Measurements from ENCODE around the gene MFSD11.
A peak's percentile ranks its signal among the peaks of the same experiment; 100 is the strongest.
"Not testable (repeated sequence)": the region's sequence is repeated elsewhere in the genome, so short reads cannot be mapped to it uniquely, and the experiment has no call there.

Gene MFSD11

DNA sequence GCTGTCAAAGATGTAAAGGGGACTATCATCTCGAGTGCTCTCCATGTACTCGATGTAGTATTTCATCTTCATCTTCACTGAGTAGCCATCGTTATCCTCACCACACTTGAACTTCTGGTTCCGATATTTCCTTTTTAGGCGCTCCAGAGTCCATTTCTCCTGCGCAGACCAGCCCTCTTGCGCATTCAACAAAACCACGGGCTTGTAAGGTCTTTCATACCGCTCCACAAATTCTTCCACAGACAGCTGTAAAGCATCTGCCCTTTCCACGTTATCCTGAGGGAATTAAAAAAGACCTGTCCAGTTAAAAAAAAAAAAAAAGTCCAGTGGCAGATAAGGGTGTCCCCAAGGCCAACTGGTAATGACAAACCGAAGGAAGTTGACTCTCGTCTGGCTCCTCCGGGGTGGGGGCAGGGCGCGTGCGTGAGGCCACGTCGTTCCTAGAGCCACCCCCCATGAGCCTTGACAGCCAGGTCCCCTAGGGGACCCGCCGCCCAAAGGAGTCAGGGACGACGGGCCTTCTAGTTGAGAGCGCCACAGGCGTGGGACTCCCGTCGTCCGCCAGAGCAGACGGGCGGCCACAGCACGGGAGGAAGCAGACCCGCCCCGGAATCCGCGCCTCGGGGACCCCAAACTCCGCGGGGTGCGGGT lies 12.2 kb upstream of the MFSD11 start:
- FAIRE-seq (peak; percentile 33), DNase-seq (ENCODE audit: insufficient read length, low spot score) (no peak)

GRCh38 chr17:76726231-76726775 lies 11.6 kb upstream of the MFSD11 start, which contains the start of gene JMJD6:
Gene JMJD6, minus strand, starts transcription at chr17:76726606. Its CDS starts 131 bp downstream, at chr17:76726475.
- peak; percentile 91 for FAIRE-seq
- peak; percentile 86 for DNase-seq (ENCODE audit: insufficient read length, low spot score)

GRCh38 chr17:76726776-76727718 lies 10.9 kb upstream of the MFSD11 start, which contains the start of gene METTL23:
Gene METTL23, plus strand, starts transcription at chr17:76726839. Its CDS starts 2,872 bp downstream, at chr17:76729711.
- FAIRE-seq = no peak
- DNase-seq (ENCODE audit: insufficient read length, low spot score) = no peak

GRCh38 chr17:76727745-76728456 lies 10.0 kb upstream of the MFSD11 start:
- DNase-seq (ENCODE audit: insufficient read length, low spot score) (no peak), FAIRE-seq (peak; percentile 75)

DNA sequence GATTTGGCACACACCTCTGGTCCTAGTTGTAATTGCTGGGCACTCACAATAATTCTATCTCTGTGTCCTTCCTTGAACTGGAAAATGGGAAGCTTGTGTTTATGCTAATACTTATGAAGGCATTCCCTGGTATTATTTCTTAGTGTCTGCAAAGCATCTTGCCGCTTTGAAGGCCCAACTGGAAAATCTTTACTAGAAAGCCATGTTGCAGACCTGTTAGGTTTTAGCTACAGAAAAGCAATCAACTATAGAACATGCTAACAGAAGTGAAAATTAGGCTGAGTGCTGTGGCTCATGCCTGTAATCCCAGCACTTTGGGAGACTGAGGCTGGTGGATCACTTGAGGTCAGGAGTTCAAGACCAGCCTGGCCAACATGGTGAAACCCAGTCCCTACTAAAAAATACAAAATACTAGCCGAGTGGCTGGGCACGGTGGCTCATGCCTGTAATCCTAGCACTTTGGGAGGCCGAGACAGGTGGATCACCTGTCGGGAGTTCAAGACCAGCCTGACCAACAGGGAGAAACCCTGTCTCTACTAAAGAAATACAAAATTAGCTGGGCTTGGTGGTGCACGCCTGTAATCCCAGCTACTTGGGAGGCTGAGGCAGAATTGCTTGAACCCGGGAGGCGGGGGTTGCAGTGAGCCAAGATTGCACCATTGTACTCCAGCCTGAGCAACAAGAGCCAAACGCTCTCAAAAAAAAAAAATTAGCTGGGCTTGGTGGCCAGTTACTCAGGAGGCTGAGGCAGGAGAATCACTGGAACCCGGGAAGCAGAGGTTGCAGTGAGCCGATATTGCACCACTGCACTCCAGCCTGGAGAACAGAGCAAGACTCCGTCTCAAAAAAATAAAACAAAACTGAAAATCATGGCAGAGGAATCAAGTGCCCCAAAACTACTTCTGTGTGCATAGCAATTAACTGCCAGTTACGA lies 5.9 kb upstream of the MFSD11 start:
- not testable (repeated sequence) for FAIRE-seq; DNase-seq (ENCODE audit: insufficient read length, low spot score)

DNA sequence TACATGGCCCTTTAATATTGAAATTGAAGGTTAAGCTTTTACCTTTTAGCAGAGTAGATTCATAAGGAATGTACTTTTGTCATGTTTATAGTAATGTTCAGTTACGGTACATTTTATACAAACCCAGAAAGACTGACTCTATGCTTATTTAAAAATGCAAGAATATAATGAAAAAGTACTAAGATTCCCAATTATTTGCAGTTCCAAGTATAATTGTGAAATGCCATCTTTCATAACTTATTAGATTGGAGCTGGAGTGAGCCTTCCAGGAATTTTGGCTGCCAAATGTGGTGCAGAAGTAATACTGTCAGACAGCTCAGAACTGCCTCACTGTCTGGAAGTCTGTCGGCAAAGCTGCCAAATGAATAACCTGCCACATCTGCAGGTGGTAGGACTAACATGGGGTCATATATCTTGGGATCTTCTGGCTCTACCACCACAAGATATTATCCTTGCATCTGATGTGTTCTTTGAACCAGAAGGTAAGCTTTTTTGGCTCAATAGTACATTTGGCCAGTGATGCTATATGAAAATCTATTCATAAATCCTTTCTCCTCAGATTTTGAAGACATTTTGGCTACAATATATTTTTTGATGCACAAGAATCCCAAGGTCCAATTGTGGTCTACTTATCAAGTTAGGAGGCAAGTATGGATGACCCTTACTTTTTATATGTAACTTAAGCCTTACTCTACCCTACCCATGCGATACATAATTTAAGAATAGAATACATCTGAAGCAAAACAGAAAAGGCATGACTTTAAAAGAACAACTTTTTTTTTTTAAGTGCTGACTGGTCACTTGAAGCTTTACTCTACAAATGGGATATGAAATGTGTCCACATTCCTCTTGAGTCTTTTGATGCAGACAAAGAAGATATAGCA lies 4.9 kb upstream of the MFSD11 start:
- FAIRE-seq = no peak
- DNase-seq (ENCODE audit: insufficient read length, low spot score) = no peak

DNA sequence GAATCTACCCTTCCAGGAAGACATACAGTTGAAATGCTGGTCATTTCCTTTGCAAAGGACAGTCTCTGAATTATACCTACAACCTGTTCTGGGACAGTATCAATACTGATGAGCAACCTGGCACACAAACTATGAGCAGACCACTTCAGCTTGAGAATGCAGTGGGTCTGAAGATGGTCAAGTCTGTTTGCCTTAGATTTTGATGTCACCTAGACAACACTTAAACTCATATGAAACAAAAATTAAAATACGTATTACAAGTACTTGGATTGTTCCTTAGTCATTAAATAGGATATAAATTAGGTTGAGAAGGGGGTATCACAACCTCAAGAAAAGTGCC lies 4.3 kb upstream of the MFSD11 start:
- FAIRE-seq = no peak
- no peak for DNase-seq (ENCODE audit: insufficient read length, low spot score)

- DNase-seq (ENCODE audit: insufficient read length, low spot score) (no peak), FAIRE-seq (peak; percentile 42)
Observed at GRCh38 chr17:76734080-76734840, 3.7 kb upstream of the MFSD11 start.

GRCh38 chr17:76735006-76735405 lies 2.9 kb upstream of the MFSD11 start:
- DNase-seq (ENCODE audit: insufficient read length, low spot score) = no peak
- peak; percentile 92 for FAIRE-seq

DNA sequence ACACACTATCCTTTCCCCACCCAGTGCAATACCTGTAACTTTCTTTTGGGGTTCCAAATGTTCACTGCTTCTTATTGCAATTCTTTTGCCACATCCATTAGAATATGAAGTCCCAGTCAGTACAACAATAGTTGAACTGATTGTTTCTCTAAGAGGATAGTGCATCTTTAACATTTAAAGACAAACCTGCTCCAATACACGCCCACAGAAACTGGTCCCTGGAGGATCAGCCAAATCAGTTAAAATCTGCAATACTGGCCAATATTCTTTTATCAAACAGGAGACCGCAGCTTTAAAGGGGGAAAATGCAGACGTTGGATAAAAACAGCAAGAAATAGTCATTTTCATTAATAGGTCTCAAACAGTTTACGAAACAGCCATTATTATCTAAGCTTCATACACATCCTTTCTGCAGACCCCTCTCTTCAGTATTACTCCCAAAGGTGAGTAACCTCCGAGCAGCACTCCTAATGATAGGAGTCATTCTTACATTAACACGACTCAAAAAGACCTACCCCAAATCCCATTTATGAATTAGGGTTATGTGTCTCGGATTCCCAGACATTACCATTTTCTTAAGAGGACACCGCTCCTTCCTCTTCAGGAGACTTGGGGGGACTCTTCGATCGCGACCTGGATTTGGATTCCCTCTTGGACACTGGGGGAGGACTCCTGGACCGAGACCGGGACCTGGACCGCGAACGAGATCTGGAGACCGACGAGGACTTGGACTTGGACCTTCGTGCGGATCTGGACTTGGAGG lies 2.2 kb upstream of the MFSD11 start:
- no peak for FAIRE-seq
- DNase-seq (ENCODE audit: insufficient read length, low spot score) = no peak

GRCh38 chr17:76736349-76737081 lies 1.4 kb upstream of the MFSD11 start:
- DNase-seq (ENCODE audit: insufficient read length, low spot score) (no peak), FAIRE-seq (no peak)

- FAIRE-seq (peak; percentile 98), DNase-seq (ENCODE audit: insufficient read length, low spot score) (peak; percentile 79)
Observed at GRCh38 chr17:76737082-76737675, 740 bp upstream of the MFSD11 start, which contains the start of gene SRSF2. Gene SRSF2, minus strand, starts transcription at chr17:76737331. Its CDS starts 171 bp downstream, at chr17:76737160.

- DNase-seq (ENCODE audit: insufficient read length, low spot score) = no peak
- no peak for FAIRE-seq
Observed at GRCh38 chr17:76738468-76738850, 540 bp downstream of the MFSD11 start.

- not testable (repeated sequence) for FAIRE-seq; DNase-seq (ENCODE audit: insufficient read length, low spot score)
Observed at GRCh38 chr17:76739568-76740115, 1.7 kb downstream of the MFSD11 start.

GRCh38 chr17:76740329-76741118 lies 2.6 kb downstream of the MFSD11 start:
- no peak for DNase-seq (ENCODE audit: insufficient read length, low spot score)
- FAIRE-seq = no peak
